H9 (cell line): ENCODE measurements around the gene MAP3K5. TPM values are rescaled to one million over a fixed set of nuclear protein-coding genes. Genes with fewer than 3 reads are reported as not detected.

Experiments
- DNase-seq: peaks from one replicate; pipeline ENCODE4 v3.0.0-alpha.2; 2017
- H2AFZ ChIP-seq: one replicate; pipeline ENCODE4 v1.6.1; 2013; ENCODE audit warnings: mild to moderate bottlenecking, low read length, control low read depth, moderate library complexity
- H2AK5ac ChIP-seq: 2 replicates; pipeline ENCODE4 v1.6.1; 2013; ENCODE audit warnings: low read length, control low read depth, mixed read lengths; ENCODE audit not compliant: insufficient read length
- H2BK120ac ChIP-seq: one replicate; pipeline ENCODE4 v1.6.1; 2013; ENCODE audit warnings: low read depth, mild to moderate bottlenecking, low read length, control low read depth, inconsistent platforms; ENCODE audit not compliant: poor library complexity, severe bottlenecking
- H2BK12ac ChIP-seq: 2 replicates; pipeline ENCODE4 v1.6.1; 2013; ENCODE audit warnings: low read length, control low read depth, mixed read lengths, low read depth; ENCODE audit not compliant: insufficient read length
- H2BK15ac ChIP-seq: 2 replicates; pipeline ENCODE4 v1.6.1; 2013; ENCODE audit warnings: low read depth, low read length, control low read depth
- H2BK20ac ChIP-seq: one replicate; pipeline ENCODE4 v1.6.1; 2013; ENCODE audit warnings: low read depth, mild to moderate bottlenecking, low read length, control low read depth, inconsistent platforms; ENCODE audit not compliant: poor library complexity, severe bottlenecking
- H2BK5ac ChIP-seq: 2 replicates; pipeline ENCODE4 v1.6.1; 2013; ENCODE audit warnings: low read length, control low read depth, mixed read lengths; ENCODE audit not compliant: insufficient read length
- H3K14ac ChIP-seq: 2 replicates; pipeline ENCODE4 v1.6.1; 2013; ENCODE audit warnings: low read length, control low read depth; ENCODE audit not compliant: insufficient read depth
- H3K18ac ChIP-seq: 2 replicates; pipeline ENCODE4 v1.6.1; 2013; ENCODE audit warnings: low read depth, mild to moderate bottlenecking, mixed read lengths, low read length, control low read depth; ENCODE audit not compliant: insufficient read length
- H3K23ac ChIP-seq: 2 replicates; pipeline ENCODE4 v1.6.1; 2013; ENCODE audit warnings: low read length, control low read depth, mixed read lengths, low read depth; ENCODE audit not compliant: insufficient read length
- H3K23me2 ChIP-seq: 2 replicates; pipeline ENCODE4 v1.6.1; 2013; ENCODE audit warnings: low read depth, mild to moderate bottlenecking, mixed read lengths, low read length, control low read depth; ENCODE audit not compliant: insufficient read length, poor library complexity, severe bottlenecking
- H3K27ac ChIP-seq: 2 replicates; pipeline ENCODE4 v1.5.1; 2013; ENCODE audit warnings: low read length, control low read depth, mixed read lengths, low read depth; ENCODE audit not compliant: insufficient read length
- H3K27me3 ChIP-seq: 2 replicates; pipeline ENCODE4 v1.6.1; 2013; ENCODE audit warnings: low read length, control low read depth, inconsistent platforms; ENCODE audit not compliant: insufficient read depth
- H3K4ac ChIP-seq: 2 replicates; pipeline ENCODE4 v1.6.1; 2013; ENCODE audit warnings: low read depth, mild to moderate bottlenecking, control low read depth, inconsistent platforms, low read length, moderate library complexity
- H3K4me1 ChIP-seq: 2 replicates; pipeline ENCODE4 v1.6.1; 2013; ENCODE audit warnings: low read length, control low read depth, inconsistent platforms; ENCODE audit not compliant: insufficient read depth
- H3K4me2 ChIP-seq: 2 replicates; pipeline ENCODE4 v1.6.1; 2013; ENCODE audit warnings: low read length, control low read depth, mixed read lengths; ENCODE audit not compliant: insufficient read length, insufficient read depth
- H3K56ac ChIP-seq: 2 replicates; pipeline ENCODE4 v1.6.1; 2013; ENCODE audit warnings: low read depth, mild to moderate bottlenecking, mixed read lengths, low read length, control low read depth; ENCODE audit not compliant: insufficient read length
- H3K79me1 ChIP-seq: 2 replicates; pipeline ENCODE4 v1.6.1; 2013; ENCODE audit warnings: low read depth, mild to moderate bottlenecking, moderate library complexity, low read length, control low read depth, inconsistent platforms; ENCODE audit not compliant: insufficient read depth, poor library complexity, severe bottlenecking
- H3K79me2 ChIP-seq: 2 replicates; pipeline ENCODE4 v1.6.1; 2013; ENCODE audit warnings: low read length, control low read depth, inconsistent platforms; ENCODE audit not compliant: insufficient read depth
- H3K9ac ChIP-seq: 2 replicates; pipeline ENCODE4 v1.6.1; 2013; ENCODE audit warnings: low read length, control low read depth, mixed read lengths; ENCODE audit not compliant: insufficient read length; ENCODE audit errors: extremely low read depth
- H3K9me3 ChIP-seq: one replicate; pipeline ENCODE4 v1.6.1; 2013; ENCODE audit warnings: low read depth, low read length, inconsistent platforms; ENCODE audit not compliant: control insufficient read depth
- H3T11ph ChIP-seq: one replicate; pipeline ENCODE4 v1.6.1; 2013; ENCODE audit warnings: mild to moderate bottlenecking, low read length, control low read depth, inconsistent platforms
- H4K20me1 ChIP-seq: one replicate; pipeline ENCODE4 v1.6.1; 2013; ENCODE audit not compliant: control insufficient read depth, insufficient read length, insufficient read depth
- H4K5ac ChIP-seq: 2 replicates; pipeline ENCODE4 v1.6.1; 2013; ENCODE audit warnings: low read depth, mild to moderate bottlenecking, mixed read lengths, low read length, control low read depth; ENCODE audit not compliant: insufficient read length
- H4K8ac ChIP-seq: replicated peaks from 2 replicates; pipeline ENCODE4 v1.6.1; 2013; ENCODE audit warnings: low read length, control low read depth, mixed read lengths, low read depth; ENCODE audit not compliant: insufficient read length
- H4K91ac ChIP-seq: 2 replicates; pipeline ENCODE4 v1.6.1; 2013; ENCODE audit warnings: low read depth, mild to moderate bottlenecking, moderate library complexity, mixed read lengths, low read length, control low read depth; ENCODE audit not compliant: insufficient read length
- H3K27ac Mint-ChIP-seq, 3 experiments: 2 replicates in 2 of 3; 3 replicates in 1 of 3; pipeline ENCODE4 v1.8.0; 2020 to 2021; ENCODE audit warnings: mixed read lengths in 3 of 3, mild to moderate bottlenecking in 1 of 3, moderate library complexity in 1 of 3
- H3K27me3 Mint-ChIP-seq: 2 replicates; pipeline ENCODE4 v1.8.0; 2021; ENCODE audit warnings: low read depth, mild to moderate bottlenecking, moderate library complexity, mixed read lengths
- H3K36me3 Mint-ChIP-seq, 3 experiments: 2 replicates in 2 of 3; 3 replicates in 1 of 3; pipeline ENCODE4 v1.8.0; 2020 to 2021; ENCODE audit warnings: low read depth in 3 of 3, mixed read lengths in 3 of 3; ENCODE audit not compliant: insufficient read depth in 1 of 3
- H3K4me1 Mint-ChIP-seq, 2 experiments: 2 replicates each; pipeline ENCODE4 v1.8.0; 2020; ENCODE audit warnings: mixed read lengths in 2 of 2
- H3K4me3 Mint-ChIP-seq, 2 experiments: 2 replicates in 1 of 2; 3 replicates in 1 of 2; pipeline ENCODE4 v1.8.0; 2020 to 2021; ENCODE audit warnings: mild to moderate bottlenecking in 2 of 2, mixed read lengths in 2 of 2, moderate library complexity in 1 of 2
- H3K9me3 Mint-ChIP-seq, 2 experiments: 2 replicates in 1 of 2; 3 replicates in 1 of 2; pipeline ENCODE4 v1.8.0; 2020; ENCODE audit warnings: mild to moderate bottlenecking in 2 of 2, mixed read lengths in 2 of 2, moderate library complexity in 1 of 2
- WGBS: extraction: QIAGEN DNeasy Blood & Tissue Kit; methylation state at CpG from one replicate; pipeline ENCODE4 v1.1.7; 2013; ENCODE audit warnings: missing lambda C conversion rate, low lambda C conversion rate, mixed read lengths; ENCODE audit not compliant: insufficient read length; ENCODE audit errors: extremely low coverage; 5-methylcytosine and 5-hydroxymethylcytosine counted together
- total RNA-seq: library from RNA; stranded (reverse); gene quantifications from 2 replicates; pipeline ENCODE4 v1.2.1, GENCODE V29; 2021
- TF ChIP-seq, protein P1 (sequence below): fragments of 200-600 bp; sonication (generic); conservative IDR thresholded peaks from 3 replicates; pipeline ENCODE4 v1.8.0; 2021; ENCODE audit warnings: antibody characterized with exemption, mild to moderate bottlenecking

MAP3K5 gene
- total RNA-seq, 1 experiment from 2014 or later: 1.6 TPM

DNA sequence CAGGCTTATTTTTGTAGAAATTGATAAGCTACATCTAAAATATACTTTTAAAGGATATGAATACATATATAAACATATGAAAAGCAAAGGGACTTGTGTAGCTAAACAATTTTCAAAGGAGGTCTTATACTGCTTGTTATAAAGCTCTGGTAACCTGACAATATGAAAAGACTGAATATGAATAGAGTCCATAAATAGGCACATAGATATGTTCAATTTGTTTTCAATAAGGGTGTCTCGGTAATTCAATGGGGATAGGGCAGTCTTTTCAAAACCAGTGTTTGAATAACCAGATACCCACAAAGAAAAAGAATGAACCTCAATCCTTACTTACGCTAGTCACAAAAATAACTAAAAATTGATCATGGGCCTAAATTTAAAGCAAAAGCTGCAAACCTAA, 9.3 kb upstream of the MAP3K5 start:
- Histone ChIP-seq H3K56ac (no peak overlapping the region), H4K20me1 (no peaks in the 10 kb centered on the region), H3K4me2 (no peak overlapping the region), H3K23me2 (no peaks in the 10 kb centered on the region), H2BK120ac (no peak overlapping the region), H2AK5ac (no peak overlapping the region), H3K18ac (no peak overlapping the region), H2BK5ac (no peak overlapping the region), H3K27me3 (no peaks in the 10 kb centered on the region), H3K27ac (no peak overlapping the region), H3K9ac (no peak overlapping the region), H3K79me2 (no peaks in the 10 kb centered on the region), H3T11ph (no peak overlapping the region), H3K23ac (no peak overlapping the region), H2BK20ac (no peak overlapping the region), H4K91ac (no peak overlapping the region), H3K79me1 (no peaks in the 10 kb centered on the region), H3K4ac (no peak overlapping the region), H3K14ac (no peak overlapping the region), H3K4me1 (no peaks in the 10 kb centered on the region), H4K5ac (no peak overlapping the region), H2BK15ac (no peak overlapping the region), H2AFZ (no peak overlapping the region), H3K9me3 (no peaks in the 10 kb centered on the region), H4K8ac (no peak overlapping the region), H2BK12ac (no peak overlapping the region)
- no peak overlapping the region for H3K4me3 Mint-ChIP-seq
- TF ChIP-seq, protein P1, sequence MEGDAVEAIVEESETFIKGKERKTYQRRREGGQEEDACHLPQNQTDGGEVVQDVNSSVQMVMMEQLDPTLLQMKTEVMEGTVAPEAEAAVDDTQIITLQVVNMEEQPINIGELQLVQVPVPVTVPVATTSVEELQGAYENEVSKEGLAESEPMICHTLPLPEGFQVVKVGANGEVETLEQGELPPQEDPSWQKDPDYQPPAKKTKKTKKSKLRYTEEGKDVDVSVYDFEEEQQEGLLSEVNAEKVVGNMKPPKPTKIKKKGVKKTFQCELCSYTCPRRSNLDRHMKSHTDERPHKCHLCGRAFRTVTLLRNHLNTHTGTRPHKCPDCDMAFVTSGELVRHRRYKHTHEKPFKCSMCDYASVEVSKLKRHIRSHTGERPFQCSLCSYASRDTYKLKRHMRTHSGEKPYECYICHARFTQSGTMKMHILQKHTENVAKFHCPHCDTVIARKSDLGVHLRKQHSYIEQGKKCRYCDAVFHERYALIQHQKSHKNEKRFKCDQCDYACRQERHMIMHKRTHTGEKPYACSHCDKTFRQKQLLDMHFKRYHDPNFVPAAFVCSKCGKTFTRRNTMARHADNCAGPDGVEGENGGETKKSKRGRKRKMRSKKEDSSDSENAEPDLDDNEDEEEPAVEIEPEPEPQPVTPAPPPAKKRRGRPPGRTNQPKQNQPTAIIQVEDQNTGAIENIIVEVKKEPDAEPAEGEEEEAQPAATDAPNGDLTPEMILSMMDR: no peak
- peaks cover 0 to 5% of the 10 kb centered on the region in 2 experiments; a peak in 2 of 5 replicates for H3K9me3 Mint-ChIP-seq
- H3K36me3 Mint-ChIP-seq: peaks cover 0 to 3% (median 0%) of the 10 kb centered on the region in 3 experiments; a peak in 1 of 7 replicates
- H3K27me3 Mint-ChIP-seq: no peaks in the 10 kb centered on the region; the same call in 1 of the 2 replicates
- no peaks in the 10 kb centered on the region for H3K4me1 Mint-ChIP-seq
- no peak overlapping the region for H3K27ac Mint-ChIP-seq
- no peak for DNase-seq
- no CpG with 5 or more reads among the region's 2 CpGs for WGBS
